Spleen (tissue), 11 donors: ENCODE measurements around the gene CNTNAP2. TPM values are rescaled to one million over a fixed set of nuclear protein-coding genes. Genes with fewer than 3 reads are reported as not detected.

Experiments used
- DNase-seq: peaks from one replicate; pipeline ENCODE4 v3.0.0-alpha.2; 2020
- H3K27ac ChIP-seq, 8 donors: fragments of 200-600 bp; sonication (generic) in 7 of 8; 1 replicate in 4 of 8; 2 replicates in 4 of 8; pipeline versions ENCODE4 v1.5.0 to v1.8.0; 2016 to 2021; ENCODE audit warnings: inconsistent platforms in 4 of 8, mild to moderate bottlenecking in 4 of 8, moderate library complexity in 1 of 8
- H3K27me3 ChIP-seq, 7 donors: fragments of 200-600 bp; sonication (generic) in 6 of 7; replicated peaks in 1 of 7; 1 replicate in 4 of 7; 2 replicates in 3 of 7; pipeline versions ENCODE4 v1.5.0 to v1.8.0; 2016 to 2021; ENCODE audit warnings: inconsistent platforms in 3 of 7, mild to moderate bottlenecking in 1 of 7
- H3K36me3 ChIP-seq, 6 donors: fragments of 200-600 bp; sonication (generic) in 5 of 6; 1 replicate in 4 of 6; 2 replicates in 2 of 6; pipeline versions ENCODE4 v1.5.0 to v1.8.0; 2016 to 2021; ENCODE audit warnings: inconsistent platforms in 2 of 6
- H3K4me1 ChIP-seq, 6 donors: fragments of 200-600 bp; sonication (generic) in 5 of 6; 1 replicate in 3 of 6; 2 replicates in 3 of 6; pipeline versions ENCODE4 v1.5.0 to v1.8.0; 2016 to 2021; ENCODE audit warnings: inconsistent platforms in 3 of 6
- H3K4me3 ChIP-seq, 8 donors: fragments of 200-600 bp; sonication (generic) in 7 of 8; 1 replicate in 4 of 8; 2 replicates in 4 of 8; pipeline versions ENCODE4 v1.5.0 to v1.8.0; 2016 to 2021; ENCODE audit warnings: inconsistent platforms in 4 of 8, mild to moderate bottlenecking in 4 of 8, moderate library complexity in 2 of 8
- H3K9me3 ChIP-seq, 8 donors: fragments of 200-600 bp; sonication (generic) in 7 of 8; 1 replicate in 4 of 8; 2 replicates in 4 of 8; pipeline versions ENCODE4 v1.5.0 to v1.8.0; 2016 to 2021; ENCODE audit warnings: inconsistent platforms in 4 of 8
- POLR2A ChIP-seq, 3 donors: fragments of 450-650 bp; IDR thresholded peaks; one replicate each; pipeline ENCODE4 v1.5.1; 2017; ENCODE audit warnings: antibody characterized with exemption in 3 of 3, mild to moderate bottlenecking in 1 of 3
- POLR2AphosphoS5 ChIP-seq, 3 donors: sonication (generic); formaldehyde crosslinking; IDR thresholded peaks; one replicate each; pipeline ENCODE4 v1.5.1; 2017; ENCODE audit warnings: antibody characterized with exemption in 3 of 3
- WGBS, 5 donors: extraction: QIAGEN DNeasy Blood & Tissue Kit in 3 of 5; methylation state at CpG; one replicate each; pipeline versions ENCODE4 v1.1.5 to v1.1.7; 2013 to 2018; 5-methylcytosine and 5-hydroxymethylcytosine counted together
- intact Hi-C: fragments of 100-400 bp; cut with DNase I; formaldehyde crosslinking; loops from one replicate; pipeline ENCODE4 v1.15.0; 2023; ENCODE audit warnings: low total_unique reads
- polyA plus RNA-seq, 3 donors: library from polyadenylated mRNA; stranded (reverse); fragments of 200-250 nt; gene quantifications; one replicate each; pipeline ENCODE4 v1.2.1, GENCODE V29; 2013
- total RNA-seq, 7 donors: library from RNA; depleted of rRNA in 3 of 7; stranded (reverse); fragments of >200 nt in 3 of 7; fragmentation: NEBNext Ultra II Directional in 4 of 7; extraction: Animal tissue kit (Norgen Biotek cat#: 25700) in 4 of 7; gene quantifications; one replicate each; pipeline versions ENCODE4 v1.1.0 to v1.2.1, GENCODE V29; 2016 to 2021
- TF ChIP-seq, protein P1 (sequence below), 11 experiments: fragments of 200-600 bp in 7 of 11; fragments of 450-650 bp in 4 of 11; sonication (generic) in 4 of 11; IDR thresholded peaks in 8 of 11; conservative IDR thresholded peaks in 3 of 11; 1 replicate in 7 of 11; 2 replicates in 4 of 11; pipeline versions ENCODE4 v1.4.0 to v1.8.0; 2016 to 2021; ENCODE audit warnings: antibody characterized with exemption in 11 of 11, inconsistent platforms in 4 of 11, mild to moderate bottlenecking in 1 of 11
- donor health status: healthy with polysubstance abuse.
- donor health status: DM: no; HTN: no; CAD: no; lungs with moderate emphysema.
- donor health status: DM: no; HTN: no; CAD: no.
- donor health status: Bipolar disorder and iron deficiency.
- donor health status: healthy.
- donor health status: DM: no; HTN: no; CAD: no.
- donor health status: DM: yes; HTN: yes; CAD: no.

Gene CNTNAP2
- total and polyA plus RNA-seq, 10 donors = 0.13 to 2.0 (median 0.82) TPM

DNA sequence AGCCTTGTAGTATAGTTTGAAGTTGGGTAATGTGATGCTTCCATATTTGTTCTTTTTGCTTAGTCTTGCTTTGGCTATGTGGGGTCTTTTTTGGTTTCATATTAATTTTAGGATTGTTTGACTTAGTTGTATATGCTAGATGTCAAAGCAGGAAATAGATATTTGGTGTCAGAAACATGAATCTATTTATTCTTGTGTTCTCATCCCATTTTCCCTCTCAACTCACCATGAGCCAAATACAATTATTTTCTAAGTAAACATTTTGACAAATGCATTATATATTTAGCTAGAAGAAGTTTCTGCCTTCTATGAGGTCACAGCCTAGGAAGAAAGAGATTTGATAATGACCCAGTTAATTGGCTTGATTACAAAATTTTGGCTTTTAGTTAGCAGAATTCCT, 1313.4 kb downstream of the CNTNAP2 start:
- no peaks in the 10 kb centered on the region for H3K36me3 ChIP-seq
- intact Hi-C loops = no loop called here
- H3K27ac ChIP-seq = no peak overlapping the region
- H3K4me3 ChIP-seq = no peak overlapping the region
- H3K9me3 ChIP-seq = peaks cover 0 to 15% (median 6%) of the 10 kb centered on the region in 8 donors
- DNase-seq = no peak
- H3K4me1 ChIP-seq = no peaks in the 10 kb centered on the region
- TF ChIP-seq, protein P1, sequence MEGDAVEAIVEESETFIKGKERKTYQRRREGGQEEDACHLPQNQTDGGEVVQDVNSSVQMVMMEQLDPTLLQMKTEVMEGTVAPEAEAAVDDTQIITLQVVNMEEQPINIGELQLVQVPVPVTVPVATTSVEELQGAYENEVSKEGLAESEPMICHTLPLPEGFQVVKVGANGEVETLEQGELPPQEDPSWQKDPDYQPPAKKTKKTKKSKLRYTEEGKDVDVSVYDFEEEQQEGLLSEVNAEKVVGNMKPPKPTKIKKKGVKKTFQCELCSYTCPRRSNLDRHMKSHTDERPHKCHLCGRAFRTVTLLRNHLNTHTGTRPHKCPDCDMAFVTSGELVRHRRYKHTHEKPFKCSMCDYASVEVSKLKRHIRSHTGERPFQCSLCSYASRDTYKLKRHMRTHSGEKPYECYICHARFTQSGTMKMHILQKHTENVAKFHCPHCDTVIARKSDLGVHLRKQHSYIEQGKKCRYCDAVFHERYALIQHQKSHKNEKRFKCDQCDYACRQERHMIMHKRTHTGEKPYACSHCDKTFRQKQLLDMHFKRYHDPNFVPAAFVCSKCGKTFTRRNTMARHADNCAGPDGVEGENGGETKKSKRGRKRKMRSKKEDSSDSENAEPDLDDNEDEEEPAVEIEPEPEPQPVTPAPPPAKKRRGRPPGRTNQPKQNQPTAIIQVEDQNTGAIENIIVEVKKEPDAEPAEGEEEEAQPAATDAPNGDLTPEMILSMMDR (IDR thresholded peaks at IDR 0.05 in 8 of 11, conservative IDR thresholded peaks at IDR 0.05 in 3 of 11) = no peak
- TF ChIP-seq POLR2A (IDR thresholded peaks at IDR 0.05) (no peak), POLR2AphosphoS5 (IDR thresholded peaks at IDR 0.05) (no peak)
- H3K27me3 ChIP-seq = no peaks in the 10 kb centered on the region

- DNase-seq = no peak
- Histone ChIP-seq H3K4me3 (no peak overlapping the region), H3K9me3 (peaks cover 0 to 15% (median 4%) of the 10 kb centered on the region in 8 donors), H3K27ac (no peak overlapping the region), H3K27me3 (no peaks in the 10 kb centered on the region), H3K36me3 (no peaks in the 10 kb centered on the region), H3K4me1 (no peaks in the 10 kb centered on the region)
- no peak for TF ChIP-seq POLR2A (IDR thresholded peaks at IDR 0.05)
- TF ChIP-seq, protein P1 (IDR thresholded peaks at IDR 0.05 in 8 of 11, conservative IDR thresholded peaks at IDR 0.05 in 3 of 11) = peak in 1 of 11 experiments; percentile 4
- intact Hi-C loops = no loop called here
- WGBS, 5 donors = 39 to 46% (median 43%) methylated on average over 2 of the region's 2 CpGs
Measured at GRCh38 chr7:147432079-147432478, 1315.5 kb downstream of the CNTNAP2 start.

- peaks cover 0 to 15% (median 0%) of the 10 kb centered on the region in 8 donors for H3K9me3 ChIP-seq
- no peaks in the 10 kb centered on the region for H3K27me3 ChIP-seq
- intact Hi-C loops = no loop called here
- H3K27ac ChIP-seq = no peak overlapping the region
- no peaks in the 10 kb centered on the region for H3K36me3 ChIP-seq
- no peak for DNase-seq
- no peaks in the 10 kb centered on the region for H3K4me1 ChIP-seq
- no peak overlapping the region for H3K4me3 ChIP-seq
- TF ChIP-seq, protein P1 (IDR thresholded peaks at IDR 0.05 in 8 of 11, conservative IDR thresholded peaks at IDR 0.05 in 3 of 11) = no peak
- TF ChIP-seq POLR2AphosphoS5 (IDR thresholded peaks at IDR 0.05) (no peak), POLR2A (IDR thresholded peaks at IDR 0.05) (no peak)
- 87 to 94% (median 92%) methylated on average over 1 of the region's 1 CpG for WGBS, 5 donors
Measured at GRCh38 chr7:147432576-147432975, 1316.0 kb downstream of the CNTNAP2 start.

DNA sequence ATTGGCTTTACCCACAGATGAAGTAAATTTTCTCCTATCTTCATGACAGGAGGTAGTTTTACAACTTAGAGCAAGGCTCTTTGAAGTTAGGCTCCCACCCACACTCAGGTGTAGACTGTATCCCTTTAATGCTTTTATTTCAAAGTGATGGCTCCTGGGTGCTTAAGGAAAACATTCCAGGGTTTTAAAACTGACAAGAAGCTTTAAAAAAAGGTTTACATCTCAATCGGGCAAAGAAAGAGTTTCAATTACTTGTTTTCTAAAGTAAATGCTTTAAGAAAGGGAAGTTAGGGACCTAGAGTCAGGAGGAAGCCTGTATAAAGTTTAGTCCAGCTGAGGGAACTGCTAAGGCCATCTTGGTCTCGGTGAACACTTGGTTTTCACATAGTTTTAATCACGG, 1320.1 kb downstream of the CNTNAP2 start:
- no peak for DNase-seq
- H3K36me3 ChIP-seq = no peaks in the 10 kb centered on the region
- no peaks in the 10 kb centered on the region for H3K27me3 ChIP-seq
- TF ChIP-seq, protein P1 (IDR thresholded peaks at IDR 0.05 in 8 of 11, conservative IDR thresholded peaks at IDR 0.05 in 3 of 11) = no peak
- TF ChIP-seq POLR2AphosphoS5 (IDR thresholded peaks at IDR 0.05) = no peak
- TF ChIP-seq POLR2A (IDR thresholded peaks at IDR 0.05) = no peak
- H3K4me3 ChIP-seq = no peak overlapping the region
- H3K4me1 ChIP-seq = no peaks in the 10 kb centered on the region
- intact Hi-C loops = no loop called here
- 62 to 74% (median 68%) methylated on average over 3 of the region's 3 CpGs for WGBS, 5 donors
- H3K9me3 ChIP-seq = peaks cover 0 to 28% (median 18%) of the 10 kb centered on the region in 8 donors
- no peak overlapping the region for H3K27ac ChIP-seq
